Fibroblast of lung (primary cell): ENCODE measurements around the gene TCF12. TPM values are rescaled to one million over a fixed set of nuclear protein-coding genes. Genes with fewer than 3 reads are reported as not detected.
A peak's percentile ranks its signal among the peaks of the same experiment; 100 is the strongest.

Experiments
- DNase-seq, 2 donors: peaks; one replicate each; pipeline versions ENCODE4 v3.0.0 to v3.0.0-alpha.2; 2010; ENCODE audit warnings: low read depth in 2 of 2
- H2AFZ ChIP-seq: 2 replicates; pipeline ENCODE4 v1.5.1; 2012; ENCODE audit warnings: low read length, control low read depth, inconsistent platforms
- H3K27ac ChIP-seq: 2 replicates; pipeline ENCODE4 v1.5.1; 2011; ENCODE audit warnings: low read length, control low read depth; ENCODE audit not compliant: insufficient read depth
- H3K27me3 ChIP-seq: 2 replicates; pipeline ENCODE4 v1.5.1; 2011; ENCODE audit warnings: mild to moderate bottlenecking, low read length; ENCODE audit not compliant: control insufficient read depth, insufficient read depth
- H3K36me3 ChIP-seq: 2 replicates; pipeline ENCODE4 v1.5.1; 2011; ENCODE audit warnings: low read length; ENCODE audit not compliant: control insufficient read depth, insufficient read depth
- H3K4me1 ChIP-seq: 2 replicates; pipeline ENCODE4 v1.5.1; 2011; ENCODE audit warnings: low read length; ENCODE audit not compliant: control insufficient read depth, insufficient read depth; ENCODE audit errors: extremely low read depth
- H3K4me2 ChIP-seq: 2 replicates; pipeline ENCODE4 v1.5.1; 2011; ENCODE audit warnings: low read length, control low read depth; ENCODE audit not compliant: insufficient read depth; ENCODE audit errors: extremely low read depth
- H3K4me3 ChIP-seq, 4 experiments: fragments of 200-600 bp in 1 of 4; sonication (generic) in 1 of 4; replicated peaks in 1 of 4; 2 replicates each; pipeline ENCODE4 v1.5.1; 2011 to 2016; ENCODE audit warnings: low read length in 4 of 4, low read depth in 3 of 4, mild to moderate bottlenecking in 3 of 4, control low read depth in 2 of 4, inconsistent platforms in 1 of 4, mixed read lengths in 1 of 4; ENCODE audit not compliant: insufficient read depth in 1 of 4; ENCODE audit errors: control extremely low read depth in 1 of 4
- H3K79me2 ChIP-seq: 2 replicates; pipeline ENCODE4 v1.5.1; 2012; ENCODE audit warnings: mild to moderate bottlenecking, low read length, inconsistent platforms; ENCODE audit not compliant: control insufficient read depth, insufficient read depth
- H3K9ac ChIP-seq: 2 replicates; pipeline ENCODE4 v1.5.1; 2011; ENCODE audit warnings: mild to moderate bottlenecking, low read length, control low read depth; ENCODE audit not compliant: insufficient read depth
- H3K9me3 ChIP-seq: 2 replicates; pipeline ENCODE4 v1.5.1; 2012; ENCODE audit warnings: low read depth, low read length; ENCODE audit not compliant: control insufficient read depth, insufficient read depth
- H4K20me1 ChIP-seq: 2 replicates; pipeline ENCODE4 v1.5.1; 2011; ENCODE audit warnings: low read length; ENCODE audit not compliant: control insufficient read depth, insufficient read depth; ENCODE audit errors: extremely low read depth
- EZH2 ChIP-seq: IDR thresholded peaks from 2 replicates; pipeline ENCODE4 v1.5.1; 2012; ENCODE audit warnings: low read length, control low read depth, mild to moderate bottlenecking; ENCODE audit errors: missing control alignments
- polyA plus RNA-seq, 2 donors: library from polyadenylated mRNA; depleted of rRNA in 1 of 2; stranded (reverse) in 1 of 2; unstranded in 1 of 2; fragments of >200 nt; gene quantifications; 2 replicates each; pipeline ENCODE4 v1.2.1, GENCODE V29; 2011 to 2012; ENCODE audit warnings: missing spikeins in 1 of 2
- total RNA-seq: library from RNA; depleted of rRNA; stranded (reverse); fragments of >200 nt; gene quantifications from 2 replicates; pipeline ENCODE4 v1.2.1, GENCODE V29; 2014
- TF ChIP-seq, protein P1 (sequence below), 2 donors: IDR thresholded peaks in 1 of 2; conservative IDR thresholded peaks in 1 of 2; 1 replicate in 1 of 2; 2 replicates in 1 of 2; pipeline ENCODE4 v1.5.1; 2011 to 2012; ENCODE audit warnings: low read length in 2 of 2, control low read depth in 1 of 2, inconsistent platforms in 1 of 2, low read depth in 1 of 2, mild to moderate bottlenecking in 1 of 2

The TCF12 gene
- total and polyA plus RNA-seq, 2 donors (not counting 1 experiment from before 2014, with no cell fraction given), result 105 to 232 TPM

DNA sequence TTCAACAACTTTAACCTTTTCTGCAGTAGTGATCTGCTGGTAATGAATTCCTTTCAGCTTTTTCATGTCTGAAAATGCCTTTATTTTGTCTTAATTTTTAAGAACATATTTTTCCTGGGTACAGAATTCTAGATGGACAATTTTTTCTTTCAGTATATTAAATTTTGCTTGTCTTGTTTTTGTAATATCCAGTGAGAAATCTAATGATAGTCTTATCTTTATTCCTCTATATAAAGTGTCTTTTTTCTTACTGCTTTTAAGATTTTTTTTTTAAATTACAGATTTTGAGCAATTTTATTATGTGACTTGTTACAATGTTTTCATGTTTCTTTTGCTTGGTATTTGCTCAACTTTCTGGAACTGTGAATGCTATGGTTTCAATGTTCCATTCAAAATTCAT is 38.1 kb downstream of the TCF12 start:
- no peak overlapping the region for H2AFZ ChIP-seq
- no peak overlapping the region for H3K4me2 ChIP-seq
- H3K27me3 ChIP-seq, result no peaks in the 10 kb centered on the region
- peaks cover 2% of the 10 kb centered on the region for H4K20me1 ChIP-seq
- no peak overlapping the region for H3K4me3 ChIP-seq
- no peak overlapping the region for H3K9ac ChIP-seq
- DNase-seq, result no peak
- no peaks in the 10 kb centered on the region for H3K4me1 ChIP-seq
- H3K27ac ChIP-seq, result no peak overlapping the region
- no peaks in the 10 kb centered on the region for H3K9me3 ChIP-seq
- no peak for TF ChIP-seq EZH2
- TF ChIP-seq, protein P1, sequence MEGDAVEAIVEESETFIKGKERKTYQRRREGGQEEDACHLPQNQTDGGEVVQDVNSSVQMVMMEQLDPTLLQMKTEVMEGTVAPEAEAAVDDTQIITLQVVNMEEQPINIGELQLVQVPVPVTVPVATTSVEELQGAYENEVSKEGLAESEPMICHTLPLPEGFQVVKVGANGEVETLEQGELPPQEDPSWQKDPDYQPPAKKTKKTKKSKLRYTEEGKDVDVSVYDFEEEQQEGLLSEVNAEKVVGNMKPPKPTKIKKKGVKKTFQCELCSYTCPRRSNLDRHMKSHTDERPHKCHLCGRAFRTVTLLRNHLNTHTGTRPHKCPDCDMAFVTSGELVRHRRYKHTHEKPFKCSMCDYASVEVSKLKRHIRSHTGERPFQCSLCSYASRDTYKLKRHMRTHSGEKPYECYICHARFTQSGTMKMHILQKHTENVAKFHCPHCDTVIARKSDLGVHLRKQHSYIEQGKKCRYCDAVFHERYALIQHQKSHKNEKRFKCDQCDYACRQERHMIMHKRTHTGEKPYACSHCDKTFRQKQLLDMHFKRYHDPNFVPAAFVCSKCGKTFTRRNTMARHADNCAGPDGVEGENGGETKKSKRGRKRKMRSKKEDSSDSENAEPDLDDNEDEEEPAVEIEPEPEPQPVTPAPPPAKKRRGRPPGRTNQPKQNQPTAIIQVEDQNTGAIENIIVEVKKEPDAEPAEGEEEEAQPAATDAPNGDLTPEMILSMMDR (conservative IDR thresholded peaks at IDR 0.05 in 1 of 2, IDR thresholded peaks at IDR 0.05 in 1 of 2; ENCODE audit: low read depth in 1 of 2, low read length in 2 of 2), result no peak
- no peaks in the 10 kb centered on the region for H3K36me3 ChIP-seq
- H3K79me2 ChIP-seq, result peaks cover 30% of the 10 kb centered on the region

DNA sequence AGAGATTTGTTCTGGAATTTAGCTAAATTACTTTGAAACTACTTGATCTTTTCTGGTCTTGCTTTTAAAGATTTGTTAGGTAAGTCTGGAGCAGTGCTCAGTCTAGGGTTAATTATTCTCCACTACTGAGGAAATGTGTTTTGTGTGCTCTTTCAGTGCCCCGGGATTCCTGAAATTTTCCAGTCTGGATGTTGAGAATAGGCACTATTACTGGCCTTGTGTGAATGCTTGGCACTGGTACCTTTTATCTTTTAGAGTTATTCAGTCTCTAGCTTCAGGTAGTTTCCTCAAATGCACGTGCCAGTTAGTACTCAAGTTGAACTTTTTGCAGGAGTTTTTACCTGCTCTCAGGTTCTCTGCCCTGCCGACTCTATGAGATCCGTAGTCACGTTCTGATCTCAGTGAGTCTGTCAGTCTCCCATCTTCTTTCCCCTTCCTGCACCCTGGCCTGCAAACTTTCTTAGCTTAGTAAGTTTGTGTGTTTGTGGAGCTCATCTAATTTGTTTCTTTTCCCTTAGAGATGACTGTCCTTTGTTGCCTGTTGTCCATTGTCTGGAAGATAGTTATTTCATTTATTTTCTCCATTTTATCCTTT is 39.5 kb downstream of the TCF12 start:
- H3K27ac ChIP-seq, result no peak overlapping the region
- peak in 1 of 2 donors; percentile 23 for DNase-seq
- H3K4me1 ChIP-seq, result no peaks in the 10 kb centered on the region
- H3K4me3 ChIP-seq, result no peak overlapping the region
- H2AFZ ChIP-seq, result no peak overlapping the region
- TF ChIP-seq EZH2, result no peak
- TF ChIP-seq, protein P1 (conservative IDR thresholded peaks at IDR 0.05 in 1 of 2, IDR thresholded peaks at IDR 0.05 in 1 of 2; ENCODE audit: low read depth in 1 of 2, low read length in 2 of 2), result no peak
- H3K79me2 ChIP-seq, result peaks cover 24% of the 10 kb centered on the region
- H3K36me3 ChIP-seq, result no peaks in the 10 kb centered on the region
- peaks cover 3% of the 10 kb centered on the region for H4K20me1 ChIP-seq
- H3K4me2 ChIP-seq, result no peak overlapping the region
- no peaks in the 10 kb centered on the region for H3K9me3 ChIP-seq
- H3K27me3 ChIP-seq, result no peaks in the 10 kb centered on the region
- H3K9ac ChIP-seq, result no peak overlapping the region

DNA sequence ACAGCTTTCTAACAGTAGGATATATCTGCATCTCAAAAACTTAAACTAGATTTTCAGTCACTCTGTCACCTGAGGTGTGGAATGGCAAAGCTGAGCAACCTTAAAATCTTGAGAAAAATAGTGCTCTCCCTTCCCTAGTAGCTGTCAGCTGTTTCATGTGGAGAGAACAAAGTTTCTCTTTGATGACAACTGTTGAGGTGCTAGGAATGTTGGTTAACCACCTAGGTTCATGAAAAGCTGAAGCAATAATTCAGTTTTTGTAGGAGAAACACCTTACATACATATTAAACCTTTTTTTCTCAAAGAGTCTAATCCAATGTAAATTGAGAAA is 40.8 kb downstream of the TCF12 start:
- H3K36me3 ChIP-seq, result no peaks in the 10 kb centered on the region
- peaks cover 27% of the 10 kb centered on the region for H3K79me2 ChIP-seq
- no peaks in the 10 kb centered on the region for H3K9me3 ChIP-seq
- no peak for TF ChIP-seq EZH2
- TF ChIP-seq, protein P1 (conservative IDR thresholded peaks at IDR 0.05 in 1 of 2, IDR thresholded peaks at IDR 0.05 in 1 of 2; ENCODE audit: low read depth in 1 of 2, low read length in 2 of 2), result no peak
- no peak overlapping the region for H3K9ac ChIP-seq
- H2AFZ ChIP-seq, result no peak overlapping the region
- no peaks in the 10 kb centered on the region for H3K4me1 ChIP-seq
- H4K20me1 ChIP-seq, result peaks cover 3% of the 10 kb centered on the region
- no peaks in the 10 kb centered on the region for H3K27me3 ChIP-seq
- no peak overlapping the region for H3K27ac ChIP-seq
- no peak overlapping the region for H3K4me3 ChIP-seq
- DNase-seq, result no peak
- H3K4me2 ChIP-seq, result no peak overlapping the region
